Fibroblast of mammary gland (primary cell): ENCODE results near the gene HGFAC.

ENCODE experiments used
- DNase-seq: peaks from one replicate; pipeline ENCODE4 v3.0.0-alpha.2; 2010; ENCODE audit warnings: low read depth
- H3K4me3 ChIP-seq: 2 replicates; pipeline ENCODE4 v1.5.1; 2011; ENCODE audit warnings: low read depth, mild to moderate bottlenecking, low read length, moderate library complexity; ENCODE audit not compliant: control insufficient read depth
- TF ChIP-seq, protein P1 (sequence below): conservative IDR thresholded peaks from 2 replicates; pipeline ENCODE4 v1.5.1; 2011; ENCODE audit warnings: low read depth, low read length, inconsistent platforms; ENCODE audit not compliant: control insufficient read depth, insufficient read depth

Gene HGFAC

DNA sequence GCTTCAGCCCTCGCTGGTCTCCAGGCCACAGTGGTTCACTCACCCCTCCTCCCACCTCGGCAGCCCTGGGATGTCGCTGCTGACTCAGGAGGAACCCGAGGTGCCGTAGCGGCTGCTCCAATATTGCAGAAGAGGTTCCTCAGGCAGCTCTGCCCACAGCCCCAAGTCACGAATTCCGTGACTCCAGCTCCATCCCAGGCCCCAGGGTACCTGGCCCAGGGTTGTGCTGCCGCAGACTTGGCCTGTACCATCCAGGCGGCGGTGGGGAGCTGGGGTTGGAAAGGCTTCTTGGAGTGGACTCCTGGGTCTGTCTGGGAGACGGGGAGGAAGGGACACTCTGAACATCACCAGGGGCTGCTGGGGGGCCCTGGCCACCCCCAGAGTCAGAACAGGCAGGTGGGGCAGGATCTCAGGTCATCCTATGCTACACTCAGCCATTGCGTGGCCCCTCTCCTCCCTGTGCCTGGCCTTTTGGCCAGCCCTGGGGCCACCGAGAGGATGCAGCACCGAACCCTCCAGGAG lies 728 bp upstream of the HGFAC start:
- DNase-seq = peak; percentile 21
- TF ChIP-seq, protein P1, sequence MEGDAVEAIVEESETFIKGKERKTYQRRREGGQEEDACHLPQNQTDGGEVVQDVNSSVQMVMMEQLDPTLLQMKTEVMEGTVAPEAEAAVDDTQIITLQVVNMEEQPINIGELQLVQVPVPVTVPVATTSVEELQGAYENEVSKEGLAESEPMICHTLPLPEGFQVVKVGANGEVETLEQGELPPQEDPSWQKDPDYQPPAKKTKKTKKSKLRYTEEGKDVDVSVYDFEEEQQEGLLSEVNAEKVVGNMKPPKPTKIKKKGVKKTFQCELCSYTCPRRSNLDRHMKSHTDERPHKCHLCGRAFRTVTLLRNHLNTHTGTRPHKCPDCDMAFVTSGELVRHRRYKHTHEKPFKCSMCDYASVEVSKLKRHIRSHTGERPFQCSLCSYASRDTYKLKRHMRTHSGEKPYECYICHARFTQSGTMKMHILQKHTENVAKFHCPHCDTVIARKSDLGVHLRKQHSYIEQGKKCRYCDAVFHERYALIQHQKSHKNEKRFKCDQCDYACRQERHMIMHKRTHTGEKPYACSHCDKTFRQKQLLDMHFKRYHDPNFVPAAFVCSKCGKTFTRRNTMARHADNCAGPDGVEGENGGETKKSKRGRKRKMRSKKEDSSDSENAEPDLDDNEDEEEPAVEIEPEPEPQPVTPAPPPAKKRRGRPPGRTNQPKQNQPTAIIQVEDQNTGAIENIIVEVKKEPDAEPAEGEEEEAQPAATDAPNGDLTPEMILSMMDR = no peak
- H3K4me3 ChIP-seq = no peak overlapping the region

DNA sequence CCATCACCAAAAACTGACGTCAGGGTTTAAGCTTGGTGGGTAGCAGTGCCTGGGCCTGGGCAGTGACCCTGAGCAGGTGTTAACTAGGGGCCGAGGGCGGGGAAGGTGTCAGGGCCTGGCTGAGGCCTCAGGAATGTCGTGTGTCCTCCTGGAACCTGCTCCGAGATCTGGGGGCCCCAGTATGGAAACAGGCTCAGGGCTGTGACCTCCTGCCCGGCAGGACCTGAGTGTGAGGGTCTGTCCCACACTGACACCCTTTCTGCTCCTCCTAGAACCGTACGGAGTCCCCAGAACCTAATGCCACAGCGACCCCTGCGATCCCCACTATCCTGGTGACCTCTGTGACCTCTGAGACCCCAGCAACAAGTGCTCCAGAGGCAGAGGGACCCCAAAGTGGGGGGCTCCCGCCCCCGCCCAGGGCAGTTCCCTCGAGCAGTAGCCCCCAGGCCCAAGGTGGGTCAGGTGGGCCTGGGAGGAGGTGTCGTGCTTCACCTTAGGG lies 741 bp downstream of the HGFAC start:
- DNase-seq = no peak
- no peak overlapping the region for H3K4me3 ChIP-seq
- TF ChIP-seq, protein P1 = no peak

DNA sequence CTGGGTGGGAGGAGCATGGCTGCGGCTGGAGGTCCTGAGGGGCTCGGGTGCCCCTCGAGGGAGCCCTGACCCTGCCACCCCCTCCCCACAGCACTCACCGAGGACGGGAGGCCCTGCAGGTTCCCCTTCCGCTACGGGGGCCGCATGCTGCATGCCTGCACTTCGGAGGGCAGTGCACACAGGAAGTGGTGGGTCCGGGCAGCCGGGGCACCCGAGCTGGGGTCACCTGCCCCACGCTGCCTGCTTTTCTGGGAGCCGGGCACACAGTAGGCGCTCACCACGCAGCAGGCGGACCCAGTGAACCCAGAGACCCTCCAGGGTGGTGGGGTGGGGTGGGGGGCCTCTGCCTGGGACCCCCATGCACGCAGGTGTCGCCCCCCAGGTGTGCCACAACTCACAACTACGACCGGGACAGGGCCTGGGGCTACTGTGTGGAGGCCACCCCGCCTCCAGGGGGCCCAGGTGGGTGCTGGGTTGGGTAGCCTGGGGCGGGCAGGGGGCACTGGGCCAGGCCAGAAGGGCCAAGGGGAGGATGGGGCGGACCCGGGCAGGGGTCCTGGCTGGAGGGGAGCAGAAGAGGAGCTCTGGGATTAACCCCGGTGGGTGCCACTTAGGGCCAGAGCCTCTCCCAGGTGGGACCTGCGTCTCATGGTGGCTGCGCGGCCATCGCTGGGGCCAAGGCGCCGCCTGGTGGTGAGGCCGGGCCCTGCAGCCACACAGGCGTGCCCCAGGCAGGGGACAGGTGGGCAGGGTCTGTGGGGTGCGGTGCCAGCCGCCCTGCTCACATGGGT lies 1.4 kb downstream of the HGFAC start:
- TF ChIP-seq, protein P1 = peak; percentile 76
- no peak overlapping the region for H3K4me3 ChIP-seq
- peak; percentile 11 for DNase-seq

DNA sequence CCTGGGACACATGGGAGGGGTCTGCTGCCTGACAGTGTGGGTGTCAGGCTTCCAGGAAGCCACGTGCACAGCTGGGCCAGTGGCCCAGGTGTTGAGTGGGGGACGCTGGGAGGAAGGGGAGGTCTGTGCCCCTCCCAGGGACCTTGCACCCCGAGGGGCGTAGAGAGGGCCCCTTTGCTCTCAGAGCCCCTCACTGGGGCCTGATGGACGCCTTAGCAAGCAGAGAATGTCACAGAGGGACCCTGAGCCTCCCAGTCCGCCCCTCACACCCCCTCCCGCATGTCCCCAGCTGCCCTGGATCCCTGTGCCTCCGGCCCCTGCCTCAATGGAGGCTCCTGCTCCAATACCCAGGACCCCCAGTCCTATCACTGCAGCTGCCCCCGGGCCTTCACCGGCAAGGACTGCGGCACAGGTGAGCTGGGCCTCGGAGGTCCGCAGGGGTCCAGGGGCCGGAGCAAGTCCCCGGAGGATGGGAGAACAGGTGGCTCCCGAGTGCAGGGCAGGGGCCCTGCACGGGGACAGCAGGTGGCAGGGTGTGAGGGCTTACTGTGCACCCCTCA lies 2.1 kb downstream of the HGFAC start:
- DNase-seq = no peak
- no peak overlapping the region for H3K4me3 ChIP-seq
- TF ChIP-seq, protein P1 = no peak

DNA sequence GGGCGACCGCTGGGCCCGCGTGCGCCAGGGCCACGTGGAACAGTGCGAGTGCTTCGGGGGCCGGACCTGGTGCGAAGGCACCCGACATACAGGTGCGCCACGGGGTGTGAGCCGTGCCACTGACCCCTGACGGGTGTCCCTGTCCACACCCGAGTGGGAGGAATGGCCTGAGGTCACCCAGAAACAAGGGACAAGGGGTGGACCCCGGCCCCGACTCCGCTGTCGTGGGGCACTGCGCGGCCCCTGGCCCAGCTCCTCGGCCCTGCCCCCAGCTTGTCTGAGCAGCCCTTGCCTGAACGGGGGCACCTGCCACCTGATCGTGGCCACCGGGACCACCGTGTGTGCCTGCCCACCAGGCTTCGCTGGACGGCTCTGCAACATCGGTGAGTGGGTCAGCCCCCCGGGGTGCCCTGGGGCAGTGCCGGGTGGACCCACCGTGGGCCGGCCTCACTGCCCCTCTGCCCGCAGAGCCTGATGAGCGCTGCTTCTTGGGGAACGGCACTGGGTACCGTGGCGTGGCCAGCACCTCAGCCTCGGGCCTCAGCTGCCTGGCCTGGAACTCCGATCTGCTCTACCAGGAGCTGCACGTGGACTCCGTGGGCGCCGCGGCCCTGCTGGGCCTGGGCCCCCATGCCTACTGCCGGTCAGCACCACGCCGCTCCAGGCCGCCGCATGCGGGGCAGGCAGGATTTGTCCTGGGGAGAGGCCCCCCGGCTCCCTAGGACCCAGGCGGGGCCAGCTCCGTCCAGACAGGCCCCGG lies 2.8 kb downstream of the HGFAC start:
- no peak for DNase-seq
- TF ChIP-seq, protein P1 = no peak
- H3K4me3 ChIP-seq = no peak overlapping the region

DNA sequence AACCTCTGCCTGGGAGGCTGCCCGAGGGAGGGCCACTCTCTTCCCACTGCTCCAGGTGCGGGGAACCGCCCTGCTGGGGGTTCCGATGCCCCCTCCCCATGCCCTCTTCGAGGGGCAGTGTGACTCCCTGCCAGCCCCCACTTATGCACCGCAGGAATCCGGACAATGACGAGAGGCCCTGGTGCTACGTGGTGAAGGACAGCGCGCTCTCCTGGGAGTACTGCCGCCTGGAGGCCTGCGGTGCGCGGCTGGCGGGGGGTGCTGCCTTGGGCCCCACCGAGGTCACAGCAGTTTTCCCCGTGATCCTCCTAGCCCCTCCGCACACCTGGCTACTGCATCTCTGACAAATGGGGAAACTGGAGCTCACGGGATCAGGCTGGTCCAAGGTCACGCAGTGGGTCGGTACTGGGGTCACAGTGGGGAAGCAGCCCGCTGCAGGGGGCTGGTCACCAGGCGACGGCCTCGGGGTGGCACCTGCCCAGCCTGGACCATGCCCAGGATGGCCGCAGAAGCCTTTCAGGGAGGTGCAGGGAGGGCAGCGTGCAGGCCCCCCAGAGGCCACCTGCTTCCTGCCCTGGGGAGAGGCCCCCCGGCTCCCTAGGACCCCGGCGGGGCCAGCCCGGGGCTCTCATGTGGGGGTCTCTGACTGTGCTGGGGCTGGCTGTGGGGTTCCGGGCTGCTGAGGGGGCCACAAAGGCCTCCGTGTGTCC lies 3.5 kb downstream of the HGFAC start:
- H3K4me3 ChIP-seq = no peak overlapping the region
- no peak for DNase-seq
- TF ChIP-seq, protein P1 = no peak
